Purkinje cell (primary cell): ENCODE measurements around the gene ALOXE3. TPM values are rescaled to one million over a fixed set of nuclear protein-coding genes. Genes with fewer than 3 reads are reported as not detected.

ENCODE experiments used
- polyA plus RNA-seq: library from polyadenylated mRNA; unstranded; fragments of >200 nt; fragmentation: Nextera tagmentation; gene quantifications from 2 replicates; pipeline ENCODE4 v1.2.1, GENCODE V29; 2014

Gene ALOXE3
- polyA plus RNA-seq: not detected in 2 replicates

DNA sequence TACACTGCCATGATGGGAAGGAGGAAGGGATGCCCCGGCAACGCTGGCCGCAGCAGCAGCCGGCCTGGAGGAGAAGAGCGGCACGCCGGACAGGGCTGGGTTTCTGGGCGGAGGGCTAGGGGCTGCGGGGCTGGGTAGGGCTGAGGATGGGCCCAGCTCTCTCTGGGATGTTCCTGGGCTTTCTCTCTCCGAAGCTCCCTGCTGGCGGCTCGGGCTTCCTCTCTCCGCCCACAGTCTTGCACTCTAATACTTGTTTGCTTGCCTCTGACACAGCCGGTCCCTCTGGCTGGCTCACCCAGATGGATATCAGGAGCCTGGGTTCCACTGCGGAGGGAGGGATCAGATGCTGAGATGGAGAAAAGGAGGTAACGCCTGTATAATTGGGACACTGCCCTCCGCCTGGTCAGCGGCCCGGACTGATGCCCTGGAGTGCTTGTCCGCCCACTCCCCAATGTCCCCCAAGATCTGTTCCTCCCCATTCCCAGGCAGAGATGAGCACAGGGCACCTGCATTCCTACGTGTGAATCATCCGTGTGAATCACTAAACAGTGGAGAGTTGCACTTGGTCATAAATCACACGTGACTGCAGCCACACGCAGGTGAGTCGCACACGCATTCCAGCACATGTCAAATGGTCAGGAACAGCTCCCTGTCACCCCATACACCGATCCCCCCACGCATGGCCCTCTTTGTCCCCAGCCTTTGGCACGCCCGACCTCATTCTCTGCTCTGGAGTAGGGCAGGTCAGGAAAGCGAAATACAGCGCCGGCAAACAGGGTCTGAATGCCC lies at the start of gene ALOXE3:
Gene ALOXE3, minus strand, starts transcription at position 535 of the 789 bp plus-strand sequence. Its CDS starts 524 bp downstream, at position 11.

DNA sequence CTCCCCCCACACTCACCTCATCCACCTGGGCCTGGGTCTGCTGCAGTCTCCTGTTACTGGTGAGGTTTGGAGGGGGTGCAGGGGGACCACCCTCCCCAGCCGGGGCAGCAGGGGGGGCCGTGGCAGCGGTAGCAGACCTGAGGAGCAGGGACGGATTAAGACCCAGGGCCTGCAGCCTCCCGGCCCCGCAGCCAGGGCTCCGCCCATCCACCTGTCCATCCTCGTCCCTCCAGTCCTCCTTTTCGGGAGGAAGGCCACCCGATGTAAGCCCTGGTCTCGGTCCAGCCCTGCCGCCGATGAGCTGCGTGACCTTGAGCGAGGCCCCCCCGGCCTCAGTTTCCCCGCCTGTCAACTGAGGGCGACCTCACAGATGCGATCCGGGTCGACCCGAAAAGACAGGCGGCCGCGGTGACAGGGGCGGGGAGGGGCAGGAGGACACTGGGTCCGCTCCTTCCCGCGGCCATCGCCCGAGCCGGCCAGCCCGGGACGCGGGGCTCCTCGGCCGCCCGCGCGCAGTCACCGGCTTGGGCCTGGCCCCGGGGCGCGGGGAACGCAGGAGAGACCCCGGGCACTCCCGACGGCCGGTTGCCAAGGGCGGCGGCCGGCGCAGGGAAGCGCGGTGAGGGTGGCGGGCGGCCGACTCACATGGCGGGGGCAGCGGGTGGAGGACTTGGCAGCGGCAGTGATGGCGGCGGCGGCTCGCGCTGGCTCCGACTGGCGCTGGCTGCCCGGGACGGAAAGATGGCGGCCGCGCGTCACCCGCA lies 44.1 kb upstream of the ALOXE3 start, which contains the start of gene VAMP2:
Gene VAMP2, minus strand, starts transcription at position 716 of the 764 bp plus-strand sequence. Its CDS starts 69 bp downstream, at position 647.

DNA sequence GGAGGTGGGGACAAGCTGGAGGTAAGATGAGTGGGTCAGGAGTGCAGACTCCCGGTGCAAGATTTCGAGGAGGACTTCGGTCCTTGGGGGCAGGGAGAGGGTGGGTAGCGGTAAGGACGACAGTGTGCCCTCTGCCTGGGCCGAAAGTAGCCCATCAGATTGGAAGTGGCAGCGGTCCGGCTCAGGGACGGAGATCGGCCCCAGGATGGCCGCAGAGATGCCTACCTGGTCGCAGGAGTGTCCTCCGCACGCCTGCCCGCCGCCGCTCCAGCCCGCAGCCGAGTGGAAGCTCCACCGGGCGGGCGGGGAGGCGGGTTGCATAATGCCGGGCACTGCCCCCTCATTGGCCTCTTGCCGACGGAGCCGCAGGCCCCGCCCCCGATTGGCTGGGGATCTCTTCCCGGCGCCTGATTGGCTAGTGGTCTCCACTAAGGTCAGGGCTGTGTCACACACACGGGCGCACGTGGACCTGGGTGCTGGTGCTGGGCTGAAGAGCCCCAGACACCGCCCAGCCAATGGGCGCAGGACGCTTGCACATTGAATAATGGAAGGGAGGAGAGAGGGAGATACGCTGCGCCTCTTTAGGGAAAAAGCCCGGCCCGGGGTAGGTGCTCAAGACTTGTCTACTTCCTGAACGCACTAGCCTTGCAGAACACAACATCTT lies 33.9 kb upstream of the ALOXE3 start, which contains the start of gene PER1:
Gene PER1, minus strand, starts transcription at position 293 of the 664 bp plus-strand sequence. CDS start 1,698 bp downstream, outside the sequence.

DNA sequence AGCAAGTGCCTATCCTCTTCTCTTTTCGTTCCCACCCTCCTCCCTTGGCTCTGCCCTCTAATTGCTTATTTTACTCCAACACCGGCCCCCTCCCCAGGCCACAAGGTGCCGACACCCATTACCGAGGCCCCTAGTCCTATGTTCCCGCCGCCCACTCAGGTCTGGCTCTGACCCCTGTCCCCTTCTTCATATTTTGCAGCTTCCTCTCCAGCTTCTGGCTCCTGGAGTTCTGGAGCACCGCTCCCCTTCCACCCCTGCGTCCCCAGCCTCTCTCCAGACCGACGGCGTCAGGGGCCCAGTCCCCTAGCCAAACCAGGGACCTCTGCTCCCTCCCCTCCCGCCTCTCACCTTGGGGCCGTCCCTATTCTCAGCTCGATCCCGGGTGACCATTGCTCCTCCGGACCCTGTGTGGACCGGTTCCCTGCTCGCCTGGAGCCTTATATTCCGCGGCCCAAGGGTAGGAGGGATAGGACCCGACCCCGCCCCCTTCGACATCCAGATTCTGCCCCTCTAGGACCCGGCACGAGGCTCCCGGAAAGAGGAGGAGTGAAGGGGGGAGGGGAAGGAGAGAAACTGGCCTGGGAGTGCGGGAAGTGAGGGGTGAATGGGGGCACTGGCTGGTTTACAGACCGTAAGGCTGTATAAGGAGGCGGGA lies 5.5 kb upstream of the ALOXE3 start, which contains the start of gene HES7:
Gene HES7, minus strand, starts transcription at position 412 of the 655 bp plus-strand sequence. Its CDS starts 22 bp downstream, at position 390.

DNA sequence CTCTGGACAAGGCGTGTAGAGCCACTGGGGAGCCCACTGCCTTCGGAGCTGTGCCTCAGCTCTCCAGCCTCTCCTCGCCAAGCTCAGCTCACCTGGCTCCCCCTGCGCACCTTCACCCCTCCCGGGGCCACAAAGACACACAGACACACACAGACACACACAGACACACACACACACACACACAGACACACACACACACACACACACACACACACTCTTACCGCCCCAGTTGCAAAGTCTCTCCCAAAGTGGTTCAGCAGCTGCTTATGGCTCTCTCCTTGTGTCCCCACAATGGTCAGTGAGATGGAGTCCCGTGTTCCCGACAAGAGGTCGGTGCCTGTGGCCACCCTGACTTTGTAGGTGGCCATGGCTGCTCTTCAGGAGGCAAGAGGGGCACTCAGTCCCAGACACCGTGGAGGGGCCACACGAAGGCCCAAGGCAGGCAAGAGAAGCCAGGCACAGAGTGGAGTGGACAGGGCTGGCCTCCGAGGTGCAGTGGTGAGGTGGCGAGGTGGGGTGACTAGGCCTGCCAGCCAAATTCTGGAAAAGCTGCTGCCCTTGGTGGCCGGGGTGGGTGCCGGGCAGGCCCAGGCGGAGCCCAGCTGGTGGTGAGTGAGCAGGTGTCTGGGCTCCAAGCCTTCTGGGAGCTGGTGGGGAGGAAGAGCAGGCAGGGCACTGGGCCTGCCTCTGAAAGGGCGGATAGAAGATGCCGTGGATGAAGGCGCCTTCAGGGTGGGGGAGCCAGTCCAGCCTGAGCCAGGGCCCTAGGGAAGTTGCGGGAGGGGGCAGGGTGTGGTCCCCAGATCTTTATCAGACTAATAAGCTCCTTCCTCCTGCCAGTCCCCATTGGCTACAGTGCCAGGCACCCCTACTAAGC lies 31.0 kb downstream of the ALOXE3 start, which contains the start of gene ALOX12B:
Gene ALOX12B, minus strand, starts transcription at position 642 of the 877 bp plus-strand sequence. Its CDS starts 274 bp downstream, at position 368.

Other genes starting within 250 kb of the ALOXE3 start
- gene CHD3, start 229.7 kb downstream of the ALOXE3 start, polyA plus RNA-seq: 4.2 and 5.0 TPM in 2 replicates
- 0.75 and 0.94 TPM in 2 replicates for gene RNF227, start 202.2 kb downstream of the ALOXE3 start, polyA plus RNA-seq
- 0.58 TPM in 1 of 2 replicates, not detected in the other for gene KCNAB3, start 188.7 kb downstream of the ALOXE3 start, polyA plus RNA-seq
- 321 and 349 TPM in 2 replicates for gene TRAPPC1, start 186.6 kb downstream of the ALOXE3 start, polyA plus RNA-seq
- 0.53 and 3.7 TPM in 2 replicates for gene CNTROB, start 186.3 kb downstream of the ALOXE3 start, polyA plus RNA-seq
- not detected in 2 replicates for gene GUCY2D, start 115.9 kb downstream of the ALOXE3 start, polyA plus RNA-seq
- not detected in 2 replicates for gene ALOX15B, start 79.5 kb downstream of the ALOXE3 start, polyA plus RNA-seq
- gene ALOX12B, start 30.8 kb downstream of the ALOXE3 start, polyA plus RNA-seq: 1.2 TPM in 1 of 2 replicates, not detected in the other
- not detected in 2 replicates for gene HES7, start 5.6 kb upstream of the ALOXE3 start, polyA plus RNA-seq
- gene PER1, start 33.9 kb upstream of the ALOXE3 start, polyA plus RNA-seq: 0.32 and 0.97 TPM in 2 replicates
- 221 and 250 TPM in 2 replicates for gene VAMP2, start 44.4 kb upstream of the ALOXE3 start, polyA plus RNA-seq
- 3.1 and 12.4 TPM in 2 replicates for gene TMEM107, start 57.9 kb upstream of the ALOXE3 start, polyA plus RNA-seq
- gene BORCS6, start 71.7 kb upstream of the ALOXE3 start, polyA plus RNA-seq: 0.74 TPM in 1 of 2 replicates, not detected in the other
- gene AURKB, start 92.1 kb upstream of the ALOXE3 start, polyA plus RNA-seq: 0.82 TPM in 1 of 2 replicates, not detected in the other
- gene CTC1, start 129.5 kb upstream of the ALOXE3 start, polyA plus RNA-seq: 0.35 and 5.6 TPM in 2 replicates
- 4.5 and 5.7 TPM in 2 replicates for gene PFAS, start 130.8 kb upstream of the ALOXE3 start, polyA plus RNA-seq
- 89.6 and 95.5 TPM in 2 replicates for gene RANGRF, start 170.2 kb upstream of the ALOXE3 start, polyA plus RNA-seq
- 1.9 TPM in 1 of 2 replicates, not detected in the other for gene SLC25A35, start 176.9 kb upstream of the ALOXE3 start, polyA plus RNA-seq
- gene ARHGEF15, start 191.7 kb upstream of the ALOXE3 start, polyA plus RNA-seq: 0.60 TPM in 1 of 2 replicates, not detected in the other
- not detected in 2 replicates for gene ODF4, start 221.3 kb upstream of the ALOXE3 start, polyA plus RNA-seq